NCI-H2029 treated with DMSO at 0.1 percent for 48 hours (cell line): Measurements from ENCODE around the gene ATP8A2.
"Not testable (repeated sequence)": the region's sequence is repeated elsewhere in the genome, so short reads cannot be mapped to it uniquely, and the experiment has no call there.

Experiments
- DNase-seq: peaks from one replicate; lab custom pipeline; 2025; lab: John Stamatoyannopoulos, UW

Gene ATP8A2

DNA sequence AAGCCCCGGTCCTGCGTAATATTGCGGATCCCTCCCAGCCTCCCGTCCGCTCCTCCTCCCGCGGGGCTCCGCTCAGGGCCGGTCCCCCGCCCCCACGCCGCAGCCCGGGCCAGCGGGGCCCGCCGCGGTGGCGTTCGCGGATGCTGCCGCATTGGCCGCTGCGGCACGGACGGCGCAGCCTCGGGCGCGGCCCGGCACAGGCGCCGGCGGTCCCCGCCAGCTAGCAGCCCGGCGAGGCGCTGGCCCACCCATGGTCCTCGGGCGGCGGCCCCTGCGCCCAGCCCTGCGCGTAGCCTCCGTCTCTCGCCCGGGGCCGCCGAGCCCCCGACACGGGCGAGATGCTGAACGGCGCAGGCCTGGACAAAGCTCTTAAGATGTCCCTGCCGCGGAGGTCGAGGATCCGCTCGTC, at the start of gene ATP8A2:
Gene ATP8A2 (plus strand): TSS at position 100 of the 409 bp plus-strand sequence. CDS start 239 bp downstream, at position 339.
- no peak for DNase-seq

DNA sequence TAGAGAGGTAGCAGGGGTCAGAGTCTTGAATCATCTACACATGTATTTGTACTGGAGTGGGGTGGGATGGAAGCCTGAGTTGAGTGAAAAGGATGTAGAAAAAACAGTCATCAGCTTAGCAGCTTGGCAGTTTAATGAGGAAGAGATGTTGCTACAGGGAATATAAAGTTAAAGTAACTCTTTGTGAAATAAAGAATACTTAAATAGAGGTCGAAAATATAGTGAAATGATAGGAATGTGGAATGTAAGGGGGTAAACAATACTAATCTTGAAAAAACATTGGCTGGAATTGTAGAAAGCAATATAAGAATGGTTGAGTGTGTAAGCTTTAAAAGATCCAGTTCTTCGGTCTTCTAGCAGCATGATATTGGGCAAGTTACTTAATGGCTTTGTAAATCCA, 47.7 kb upstream of the ATP8A2 start:
- no peak for DNase-seq

DNA sequence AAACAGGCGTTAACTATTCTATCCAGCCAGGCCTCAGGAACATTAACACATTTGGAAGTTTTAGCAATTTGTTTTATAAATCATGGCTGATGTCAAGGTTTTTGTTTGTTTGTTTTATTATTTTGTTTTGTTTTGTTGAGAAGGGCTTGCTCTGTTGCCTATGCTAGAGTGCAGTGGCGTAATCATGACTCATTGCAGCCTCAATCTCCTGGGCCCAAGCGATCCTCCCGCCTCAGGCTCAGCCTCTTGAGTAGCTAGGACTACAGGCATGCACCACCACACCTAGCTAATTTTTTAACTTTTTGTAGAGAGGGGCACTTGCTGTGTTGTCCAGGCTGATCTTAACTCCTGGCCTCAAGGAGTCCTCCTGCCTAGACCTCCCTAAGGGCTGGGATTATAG, 42.1 kb upstream of the ATP8A2 start:
- DNase-seq = no peak

DNA sequence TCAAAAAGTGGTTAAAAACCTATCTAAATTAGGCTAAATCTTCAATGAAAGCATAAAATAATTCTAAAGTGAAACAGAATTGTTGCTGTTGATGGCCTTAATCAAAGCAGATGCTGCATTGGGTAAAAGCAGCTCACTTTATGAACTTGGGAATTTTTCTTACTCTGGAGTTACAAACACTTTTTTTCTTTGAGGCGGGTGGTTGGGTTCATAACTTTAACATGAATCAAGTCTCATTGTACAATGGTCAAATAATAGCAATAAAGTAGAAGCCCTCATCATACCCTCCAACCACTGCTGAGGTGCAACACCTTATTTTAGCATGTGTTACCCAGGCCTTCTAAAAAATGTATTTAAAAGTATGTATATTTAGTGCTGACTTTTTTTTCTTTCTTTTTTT, 41.2 kb upstream of the ATP8A2 start:
- DNase-seq = no peak

DNA sequence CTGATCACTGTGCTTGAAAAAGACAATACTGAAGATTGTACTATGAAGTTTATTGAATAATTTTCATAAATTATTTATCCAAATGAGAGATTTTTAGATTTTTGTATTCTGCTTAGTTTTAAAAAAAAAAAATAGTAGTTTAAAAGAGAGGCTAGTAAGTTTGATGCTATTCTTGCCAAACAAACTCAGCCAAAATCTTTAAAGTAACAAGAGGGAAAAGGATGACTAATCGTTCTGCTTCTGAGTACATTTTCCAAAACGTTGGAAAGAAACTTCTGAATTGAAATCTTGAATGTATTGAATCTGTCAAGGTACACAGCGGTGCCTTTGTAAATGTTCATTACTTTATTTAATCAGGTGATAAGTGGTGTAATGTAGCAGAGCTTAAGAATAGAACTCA, 35.9 kb upstream of the ATP8A2 start:
- no peak for DNase-seq

DNA sequence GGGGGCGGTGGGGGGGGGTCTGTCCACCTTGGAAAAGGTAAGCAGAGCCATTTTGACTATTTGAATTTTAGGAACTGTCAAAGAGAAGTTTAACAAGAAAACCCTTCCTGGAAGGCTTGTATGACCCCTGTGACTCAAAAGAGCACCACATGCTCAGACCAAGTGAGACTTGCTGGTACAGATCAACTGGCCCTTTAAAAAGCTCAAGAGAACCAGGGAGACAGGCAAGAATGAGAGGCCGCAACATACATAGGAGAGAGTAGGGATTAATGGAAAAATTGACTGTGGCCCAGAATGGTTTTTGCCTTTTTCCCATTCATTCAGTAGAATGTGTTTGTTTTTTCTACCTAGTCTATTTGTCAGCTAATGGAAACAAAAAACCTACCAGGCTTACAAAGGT, 26.2 kb upstream of the ATP8A2 start:
- DNase-seq = no peak

DNA sequence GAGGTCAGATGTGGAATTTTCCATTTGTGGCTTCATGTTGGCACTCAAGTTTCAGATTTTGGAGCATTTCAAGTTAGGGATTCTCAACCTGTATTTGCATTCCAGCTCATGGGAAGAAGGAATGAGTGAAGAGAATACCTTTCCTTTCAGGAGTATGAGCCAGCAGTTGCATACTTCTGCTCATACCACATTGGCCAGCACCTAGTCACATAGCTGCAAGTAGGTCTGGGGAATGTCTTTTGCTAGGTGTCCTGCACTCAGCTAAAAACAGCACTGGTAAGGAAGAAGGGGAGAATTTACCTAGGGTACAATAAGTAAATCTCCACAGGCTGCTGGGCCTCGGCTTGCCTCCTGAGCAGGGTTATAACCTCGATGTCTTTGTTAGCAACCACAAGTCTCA, 24.6 kb upstream of the ATP8A2 start:
- DNase-seq = no peak

DNA sequence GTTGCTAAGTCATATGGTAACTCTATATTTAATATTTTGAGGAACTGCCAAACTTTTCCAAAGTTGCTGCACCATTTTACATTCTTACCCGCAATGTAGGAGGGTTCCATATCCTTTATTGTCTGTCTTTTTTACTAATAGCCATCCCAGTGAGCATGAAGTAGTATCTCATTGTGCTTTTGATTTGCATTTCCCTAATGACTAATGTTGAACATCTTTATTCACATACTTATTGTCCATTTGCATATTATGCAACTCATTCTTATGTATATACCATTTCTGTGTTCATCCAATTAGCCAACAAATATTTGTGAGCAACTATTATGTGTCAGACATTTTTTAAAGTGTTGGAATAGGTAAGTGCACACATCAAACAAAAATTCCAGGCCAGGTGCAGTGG, 20.4 kb upstream of the ATP8A2 start:
- DNase-seq = no peak

DNA sequence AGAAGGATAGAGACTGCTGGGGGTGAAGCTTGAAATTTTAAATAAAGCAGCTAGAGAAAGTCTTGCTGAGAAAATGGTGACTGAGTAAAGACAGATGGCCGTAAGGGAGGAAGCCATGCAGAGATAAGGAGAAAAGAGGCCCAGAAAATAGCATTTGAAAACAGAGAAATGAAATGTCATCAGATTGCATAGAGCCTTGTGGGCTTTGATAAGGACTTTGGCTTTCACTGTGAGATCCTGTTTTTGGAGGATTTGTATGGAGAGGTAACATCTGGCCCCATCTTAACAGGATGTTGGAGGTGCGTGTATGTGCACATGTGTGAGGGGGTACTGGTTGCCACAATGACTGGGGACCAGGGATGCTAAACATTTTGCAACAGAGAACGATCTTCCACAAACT, 19.5 kb upstream of the ATP8A2 start:
- no peak for DNase-seq

DNA sequence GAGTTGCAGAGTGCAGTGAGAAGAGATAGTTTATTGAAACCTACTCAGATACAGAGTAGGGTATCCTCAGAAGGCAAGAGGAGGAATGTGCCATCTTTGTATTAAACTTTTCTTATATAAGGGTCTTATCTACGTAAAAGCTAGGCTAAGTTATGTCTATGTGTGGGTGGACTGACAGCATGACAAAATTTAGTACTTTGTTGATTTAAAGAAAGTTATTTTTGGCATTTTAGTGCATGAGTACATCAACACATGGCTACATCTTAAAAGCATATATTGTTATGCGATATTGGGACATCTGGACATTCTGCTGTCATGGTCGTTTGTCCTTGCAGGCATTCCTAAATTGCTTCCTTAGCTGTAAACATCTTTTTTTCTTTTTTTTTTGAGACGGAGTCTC, 19.0 kb upstream of the ATP8A2 start:
- DNase-seq = no peak

DNA sequence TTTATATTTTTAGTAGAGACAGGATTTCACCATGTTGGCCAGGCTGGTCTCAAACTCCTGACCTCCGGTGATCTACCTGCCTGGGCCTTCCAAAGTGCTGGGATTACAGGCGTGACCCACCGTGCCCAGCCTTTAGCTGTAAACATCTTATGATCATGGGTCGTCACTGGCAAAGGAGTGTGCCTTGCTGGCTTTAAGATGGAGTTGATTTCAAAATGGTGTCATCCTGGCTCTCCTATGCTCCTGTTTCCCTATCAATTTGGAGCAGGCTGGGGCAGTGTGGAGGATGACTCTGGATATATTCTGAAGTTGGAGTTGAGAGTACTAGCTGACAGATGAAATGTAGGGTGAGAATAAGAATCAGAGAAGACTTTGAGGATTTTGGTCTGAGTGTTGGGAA, 18.4 kb upstream of the ATP8A2 start:
- no peak for DNase-seq

DNA sequence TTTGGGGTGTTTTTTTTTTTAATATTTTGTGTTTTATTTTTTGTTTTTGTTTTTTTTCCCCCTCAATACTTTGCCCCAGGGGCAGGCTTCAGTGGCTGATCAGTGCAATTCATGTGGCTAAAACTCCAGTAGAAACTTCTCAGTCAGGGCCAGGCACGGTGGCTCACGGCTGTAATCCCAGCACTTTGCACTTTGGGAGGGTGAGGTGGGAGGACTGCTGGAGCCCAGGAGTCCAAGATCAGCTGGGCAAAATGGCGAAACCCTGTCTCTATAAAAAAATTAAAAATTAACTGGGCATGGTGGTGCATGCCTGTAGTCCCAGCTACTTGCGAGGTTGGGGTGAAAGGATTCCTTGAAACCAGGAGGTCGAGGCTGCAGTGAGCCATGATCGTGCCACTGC, 17.4 kb upstream of the ATP8A2 start:
- DNase-seq = no peak

DNA sequence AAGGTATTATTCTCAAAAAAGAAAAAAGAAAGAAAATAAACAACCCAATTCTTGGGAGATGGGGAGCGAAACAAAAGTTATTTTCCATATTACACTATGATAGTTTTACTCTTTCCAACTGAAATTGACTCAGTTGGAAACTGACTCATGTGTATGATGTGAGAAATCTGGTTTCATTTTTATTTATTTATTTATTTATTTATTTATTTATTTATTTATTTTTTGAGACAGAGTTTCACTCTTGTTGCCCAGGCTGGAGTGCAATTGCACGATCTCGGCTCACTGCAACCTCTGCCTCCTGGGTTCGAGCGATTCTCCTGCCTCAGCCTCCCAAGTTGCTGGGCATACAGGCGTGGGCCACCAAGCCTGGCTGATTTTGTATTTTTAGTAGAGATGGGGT, 11.3 kb upstream of the ATP8A2 start:
- DNase-seq = not testable (repeated sequence)

DNA sequence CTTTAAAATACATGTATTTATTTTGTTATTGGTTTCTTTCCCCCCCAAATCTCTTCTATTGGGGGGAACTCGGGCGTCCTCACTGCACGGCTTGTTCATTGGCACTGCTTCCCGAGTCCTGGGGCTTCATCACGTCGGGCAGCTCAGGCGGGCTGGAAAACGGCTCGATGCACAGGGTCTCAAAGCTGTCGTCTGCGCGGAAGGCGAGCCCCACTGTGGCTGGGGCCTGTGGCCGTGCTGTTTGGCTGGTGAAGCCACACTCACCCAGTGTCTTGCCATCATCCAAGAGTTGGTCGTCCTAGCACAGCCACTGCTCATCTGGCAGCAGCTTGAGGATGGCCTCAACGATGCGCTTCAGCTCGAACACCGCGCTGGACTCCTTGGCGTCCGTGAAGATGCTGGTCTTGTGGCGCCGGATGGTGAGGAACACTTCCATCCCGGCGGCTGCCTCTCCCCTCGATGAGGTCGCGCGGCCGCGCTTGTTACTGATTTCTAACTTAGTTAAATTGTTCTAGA, 6.0 kb upstream of the ATP8A2 start:
- DNase-seq = no peak

DNA sequence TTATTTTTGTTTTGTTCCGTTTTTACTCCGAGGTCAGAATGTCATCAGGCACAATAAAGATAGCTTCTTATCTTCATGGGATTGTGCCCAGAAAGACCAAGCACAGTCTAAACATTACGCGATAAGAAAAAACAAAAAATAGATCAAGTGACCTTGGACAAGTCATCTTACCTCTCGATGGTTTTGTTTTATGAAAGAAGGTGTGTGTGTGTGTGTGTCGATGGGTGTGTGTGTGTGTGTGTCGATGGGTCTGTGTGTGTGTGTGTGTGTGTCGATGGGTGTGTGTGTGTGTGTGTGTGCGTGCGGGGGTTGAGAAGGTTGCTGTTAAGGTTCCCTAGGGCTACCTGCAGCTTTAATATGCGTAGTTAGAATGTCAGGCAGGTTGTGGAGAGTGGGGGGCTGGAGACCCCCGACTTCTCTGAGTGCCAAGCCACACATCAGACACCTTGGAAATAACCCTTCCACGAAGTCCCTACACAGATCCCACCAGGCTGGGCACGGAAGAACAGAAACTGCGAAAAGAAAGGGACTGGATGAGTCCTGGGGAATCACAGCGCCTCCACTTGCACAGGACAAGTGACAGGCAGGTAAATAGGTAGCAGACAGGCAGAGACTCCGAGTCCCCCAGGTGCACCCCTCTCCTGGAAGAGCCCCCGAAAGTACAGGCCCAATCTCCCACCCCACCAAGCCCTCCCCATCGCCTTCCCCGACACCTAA, 458 bp upstream of the ATP8A2 start:
- DNase-seq = no peak

DNA sequence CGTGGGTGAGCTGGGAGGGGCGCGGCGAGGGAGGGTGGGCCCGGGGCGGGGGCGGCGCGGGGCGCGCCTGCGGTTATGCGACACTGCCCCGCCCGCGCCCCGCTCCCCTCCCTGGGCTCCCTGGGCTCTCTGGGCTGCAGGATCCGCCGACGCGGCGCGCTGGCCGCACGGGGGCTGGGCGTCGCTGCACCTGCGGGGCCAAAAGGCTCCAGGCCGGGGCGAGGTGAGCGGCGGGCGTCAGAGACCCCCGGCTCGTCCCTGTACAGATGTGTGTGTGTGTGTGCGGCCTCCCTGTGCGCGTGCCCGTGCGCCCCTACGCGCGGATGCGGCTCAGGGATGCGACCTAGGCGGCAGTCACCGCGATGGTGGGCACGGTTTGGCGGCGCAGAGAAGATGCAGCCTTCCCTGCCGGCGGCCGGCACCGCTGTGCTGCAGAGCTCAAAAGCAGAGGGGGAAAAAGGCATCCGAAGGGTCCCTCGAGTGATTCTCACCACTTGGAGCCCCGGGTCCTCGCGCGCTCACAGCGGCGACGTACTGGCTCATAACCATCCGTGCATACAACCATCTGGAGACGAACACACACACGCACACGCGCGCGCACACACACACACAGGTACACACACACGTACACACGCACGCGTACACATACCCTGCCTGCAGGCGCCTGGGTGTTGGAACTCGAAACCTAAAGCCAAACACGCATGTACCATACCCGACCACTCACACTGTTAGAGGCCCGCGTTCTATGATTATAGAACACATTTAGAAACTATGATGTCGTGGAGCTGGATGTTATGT, 709 bp downstream of the ATP8A2 start:
- DNase-seq = no peak

DNA sequence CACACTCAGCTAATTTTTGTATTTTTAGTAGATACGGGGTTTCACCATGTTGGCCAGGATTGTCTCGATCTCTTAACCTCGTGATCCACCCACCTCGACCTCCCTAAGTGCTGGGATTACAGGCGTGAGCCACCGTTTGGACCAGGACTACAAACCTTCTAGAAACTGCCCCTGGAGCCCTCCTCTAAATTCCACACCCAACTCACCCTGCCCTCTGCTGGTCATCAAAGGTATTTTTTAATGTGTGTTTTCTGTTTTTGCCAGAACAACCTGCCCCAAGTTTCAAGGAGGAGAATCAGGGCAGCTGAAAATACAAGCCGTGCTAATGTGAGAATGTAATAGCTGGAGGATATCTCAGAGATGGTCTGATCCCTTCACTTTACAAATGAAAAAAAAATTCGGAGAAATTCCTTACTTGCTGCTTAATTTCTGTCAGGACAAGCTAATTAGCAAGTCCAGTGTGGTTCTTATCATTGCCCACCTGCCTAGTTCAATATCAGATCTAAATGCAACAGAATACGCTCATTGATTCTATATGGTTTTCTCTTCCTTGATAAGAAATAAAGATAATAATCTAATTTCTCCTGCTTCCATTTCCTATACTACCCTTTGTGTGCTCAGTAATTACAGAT, 4.1 kb downstream of the ATP8A2 start:
- peak; percentile 3 for DNase-seq

DNA sequence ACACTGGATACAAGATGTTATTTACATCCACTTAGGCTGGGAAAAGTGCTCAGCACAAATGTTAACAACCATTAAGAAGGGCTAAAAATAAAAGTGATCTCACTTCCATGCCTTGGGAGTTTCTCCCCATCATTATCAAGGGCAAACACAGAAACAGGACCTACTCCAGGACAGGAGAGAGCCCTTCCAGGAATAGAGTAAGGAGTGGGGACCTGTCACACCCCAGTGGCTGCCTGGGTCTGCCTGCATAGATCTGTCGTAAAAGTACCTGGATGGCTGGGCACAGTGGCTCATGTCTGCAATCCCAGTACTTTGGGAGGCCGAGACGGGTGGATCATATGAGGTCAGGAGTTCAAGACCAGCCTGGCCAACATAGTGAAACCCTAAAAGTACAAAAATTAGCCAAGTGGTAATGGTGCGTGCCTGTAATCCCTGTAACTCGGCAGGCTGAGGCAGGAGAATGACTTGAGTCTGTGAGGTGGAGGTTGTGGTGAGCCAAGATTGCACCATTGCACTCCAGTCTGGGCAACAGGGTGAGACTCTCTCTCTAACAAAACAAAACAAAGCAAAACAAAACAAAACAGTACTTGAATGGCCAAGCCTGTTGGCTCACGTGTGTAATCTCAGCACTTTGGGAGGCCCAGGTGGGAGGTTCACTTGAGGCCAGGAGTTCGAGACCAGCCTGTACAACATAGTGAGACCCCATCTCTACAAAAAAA, 5.6 kb downstream of the ATP8A2 start:
- no peak for DNase-seq

DNA sequence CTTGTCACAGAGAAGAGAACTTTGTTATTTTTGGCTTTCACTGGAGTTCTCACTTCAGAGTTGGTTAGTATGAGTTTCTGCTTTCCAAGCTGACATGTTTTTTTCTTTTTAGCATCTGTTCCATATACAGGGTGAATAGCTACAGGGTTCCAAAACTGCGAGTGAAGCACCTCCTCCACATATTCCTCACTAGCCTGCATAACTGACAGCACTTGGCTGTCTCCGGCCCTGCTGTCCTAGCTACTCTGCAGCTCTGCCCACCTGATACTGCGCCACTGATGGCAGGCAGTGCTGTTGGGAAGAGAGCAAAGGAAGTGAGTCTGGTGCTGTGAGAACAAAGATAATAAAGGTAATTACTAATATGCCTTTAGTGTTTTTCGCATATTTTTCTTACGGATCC, 6.8 kb downstream of the ATP8A2 start:
- no peak for DNase-seq

DNA sequence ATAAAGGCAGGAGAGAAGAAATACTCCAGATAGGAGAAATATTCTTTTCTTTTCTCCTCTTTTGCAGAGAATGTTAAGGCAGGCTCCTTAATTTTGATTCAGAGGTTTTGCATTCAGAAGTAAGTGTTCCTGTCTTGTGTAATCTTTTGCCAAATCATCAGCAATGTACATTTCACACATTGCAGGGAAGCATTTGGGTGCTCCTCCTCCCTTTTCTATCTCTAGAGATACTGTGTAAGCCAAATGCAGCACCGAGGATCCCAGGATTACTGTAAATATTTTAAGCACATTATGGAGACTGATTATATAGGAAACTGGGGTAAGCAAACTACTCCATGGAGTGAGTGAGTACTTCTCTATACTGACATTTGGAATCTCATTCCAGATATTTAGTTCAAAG, 7.2 kb downstream of the ATP8A2 start:
- no peak for DNase-seq

DNA sequence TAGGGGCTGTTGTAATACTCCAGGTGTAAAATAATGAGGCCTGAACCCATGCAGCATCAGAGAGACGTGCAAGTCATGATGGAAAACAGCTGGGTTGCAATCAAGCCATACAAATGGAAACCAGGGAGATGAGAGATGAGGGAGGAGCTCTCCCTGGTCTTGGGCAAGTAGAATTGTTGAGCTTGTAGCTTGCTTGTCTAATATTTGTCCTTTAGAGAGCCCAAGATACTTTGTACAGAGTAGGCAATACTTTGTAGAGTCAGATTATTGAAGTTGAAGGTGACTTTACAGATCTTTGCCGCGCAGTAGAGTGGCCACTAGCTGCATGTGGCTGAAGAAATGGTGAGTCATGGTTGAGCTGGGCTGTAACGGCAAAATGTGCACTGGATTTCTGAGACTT, 8.3 kb downstream of the ATP8A2 start:
- no peak for DNase-seq

DNA sequence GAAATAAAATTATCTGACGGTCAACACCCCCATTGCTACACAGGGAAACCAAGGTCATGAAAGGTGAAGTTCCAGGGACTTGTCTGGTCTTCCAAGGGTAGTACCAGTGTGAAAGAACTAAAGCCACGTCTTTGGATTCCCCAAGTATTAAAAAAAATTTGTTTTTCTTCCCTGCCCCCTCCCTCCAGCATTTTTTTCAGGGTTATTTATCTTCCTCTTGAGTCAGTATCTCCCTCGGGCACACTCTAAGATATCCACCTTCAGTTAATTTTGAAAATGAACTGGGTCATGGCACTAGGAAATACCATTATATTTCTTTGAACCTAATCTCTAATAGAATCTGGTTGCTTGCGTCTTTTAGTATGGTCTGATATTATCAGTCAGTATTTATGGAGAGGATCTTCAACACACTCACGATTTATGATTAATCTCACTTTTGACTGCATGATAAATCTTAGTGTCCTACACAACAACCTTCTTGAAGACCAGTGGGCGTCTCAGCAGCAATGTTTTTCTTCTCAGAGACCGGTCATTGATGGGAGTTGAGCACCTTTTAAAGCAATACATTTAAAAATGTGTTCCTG, 9.1 kb downstream of the ATP8A2 start:
- no peak for DNase-seq
